ENCODE measurements around the gene ZDHHC5.
A peak's percentile ranks its signal among the peaks of the same experiment; 100 is the strongest.

ZDHHC5 gene

GRCh38 chr11:57653163-57653562, 14.8 kb upstream of the ZDHHC5 start:
- H3K4me3 ChIP-seq (ENCODE audit: low read length, poor library complexity, severe bottlenecking), result peak overlapping the region; percentile 44
- no peaks in the 10 kb centered on the region for H3K9me2 ChIP-seq (replicated peaks; ENCODE audit: low read depth, low read length)
- no peaks in the 10 kb centered on the region for H3F3A ChIP-seq (ENCODE audit: low read depth)
- H3K9ac ChIP-seq (ENCODE audit: low read depth, low read length, poor library complexity, severe bottlenecking), result peak overlapping the region; percentile 34
- no peaks in the 10 kb centered on the region for H3K27me3 ChIP-seq (ENCODE audit: insufficient read depth, low read length, poor library complexity, severe bottlenecking)
- peaks cover 5% of the 10 kb centered on the region for H3K79me2 ChIP-seq (ENCODE audit: insufficient read depth, low read length)
- H3K4me2 ChIP-seq (ENCODE audit: low read depth, low read length, poor library complexity, severe bottlenecking), result peak overlapping the region; percentile 56
- H4K20me1 ChIP-seq (ENCODE audit: insufficient read depth, low read length, poor library complexity, severe bottlenecking), result peaks cover 4% of the 10 kb centered on the region
- no peaks in the 10 kb centered on the region for H3K36me3 ChIP-seq (ENCODE audit: insufficient read depth, low read length)
- 0 out of 2 replicates have a peak overlapping the region, but pooled peaks have one; percentile 11 for H2AFZ ChIP-seq (ENCODE audit: low read length)
- peaks cover 36% of the 10 kb centered on the region for H3K4me1 ChIP-seq (ENCODE audit: insufficient read depth, low read length, poor library complexity, severe bottlenecking)
- no peaks in the 10 kb centered on the region for H3K9me3 ChIP-seq (ENCODE audit: insufficient read depth, low read depth, low read length)
- TF ChIP-seq EZH2phosphoT487 (IDR thresholded peaks at IDR 0.05; ENCODE audit: borderline replicate concordance) (no peak), CTCF (conservative IDR thresholded peaks at IDR 0.05; ENCODE audit: low read length) (no peak)

GRCh38 chr11:57656885-57657193, 11.1 kb upstream of the ZDHHC5 start:
- Histone ChIP-seq H4K20me1 (ENCODE audit: insufficient read depth, low read length, poor library complexity, severe bottlenecking) (peaks cover 12% of the 10 kb centered on the region), H3K79me2 (ENCODE audit: insufficient read depth, low read length) (peaks cover 36% of the 10 kb centered on the region), H3K9me3 (ENCODE audit: insufficient read depth, low read depth, low read length) (no peaks in the 10 kb centered on the region), H3F3A (ENCODE audit: low read depth) (no peaks in the 10 kb centered on the region), H3K27me3 (ENCODE audit: insufficient read depth, low read length, poor library complexity, severe bottlenecking) (no peaks in the 10 kb centered on the region), H3K9ac (ENCODE audit: low read depth, low read length, poor library complexity, severe bottlenecking) (peak overlapping the region; percentile 77), H3K4me1 (ENCODE audit: insufficient read depth, low read length, poor library complexity, severe bottlenecking) (peaks cover 18% of the 10 kb centered on the region), H3K36me3 (ENCODE audit: insufficient read depth, low read length) (peaks cover 10% of the 10 kb centered on the region; the same call in 1 of the 2 replicates), H3K4me2 (ENCODE audit: low read depth, low read length, poor library complexity, severe bottlenecking) (peak overlapping the region; percentile 63), H2AFZ (ENCODE audit: low read length) (peak overlapping the region; percentile 72; the same call in 1 of the 2 replicates), H3K9me2 (replicated peaks; ENCODE audit: low read depth, low read length) (no peaks in the 10 kb centered on the region), H3K4me3 (ENCODE audit: low read length, poor library complexity, severe bottlenecking) (peak overlapping the region; percentile 84)
- no peak for TF ChIP-seq EZH2phosphoT487 (IDR thresholded peaks at IDR 0.05; ENCODE audit: borderline replicate concordance)
- no peak for TF ChIP-seq CTCF (conservative IDR thresholded peaks at IDR 0.05; ENCODE audit: low read length)

- peak within 1 kb of the TSS; percentile 84 for H3K4me3 ChIP-seq (ENCODE audit: low read length, poor library complexity, severe bottlenecking)
- no peaks in the 10 kb centered on the region for H3K9me2 ChIP-seq (replicated peaks; ENCODE audit: low read depth, low read length)
- no peaks in the 10 kb centered on the region for H3K27me3 ChIP-seq (ENCODE audit: insufficient read depth, low read length, poor library complexity, severe bottlenecking)
- H3F3A ChIP-seq (ENCODE audit: low read depth), result no peaks in the 10 kb centered on the region
- no peaks in the 10 kb centered on the region for H3K9me3 ChIP-seq (ENCODE audit: insufficient read depth, low read depth, low read length)
- TF ChIP-seq EZH2phosphoT487 (IDR thresholded peaks at IDR 0.05; ENCODE audit: borderline replicate concordance), result no peak
- no peak for TF ChIP-seq CTCF (conservative IDR thresholded peaks at IDR 0.05; ENCODE audit: low read length)
- peaks cover 36% of the 10 kb centered on the region for H3K79me2 ChIP-seq (ENCODE audit: insufficient read depth, low read length)
- peak within 1 kb of the TSS; percentile 72 for H2AFZ ChIP-seq (ENCODE audit: low read length)
- H4K20me1 ChIP-seq (ENCODE audit: insufficient read depth, low read length, poor library complexity, severe bottlenecking), result peaks cover 12% of the 10 kb centered on the region
- H3K4me2 ChIP-seq (ENCODE audit: low read depth, low read length, poor library complexity, severe bottlenecking), result peak within 1 kb of the TSS; percentile 80
- H3K9ac ChIP-seq (ENCODE audit: low read depth, low read length, poor library complexity, severe bottlenecking), result peak within 1 kb of the TSS; percentile 77
- H3K4me1 ChIP-seq (ENCODE audit: insufficient read depth, low read length, poor library complexity, severe bottlenecking), result peaks cover 17% of the 10 kb centered on the region
- H3K36me3 ChIP-seq (ENCODE audit: insufficient read depth, low read length), result peaks cover 10% of the 10 kb centered on the region; the same call in 1 of the 2 replicates
Observed at GRCh38 chr11:57657194-57658022, 10.5 kb upstream of the ZDHHC5 start, which contains the start of gene CLP1. TSS of gene CLP1 (plus strand) at chr11:57657762. CDS start at chr11:57659477, 1,715 bp downstream.
